ENCODE measurements around the gene IL22RA1.

Gene IL22RA1

DNA sequence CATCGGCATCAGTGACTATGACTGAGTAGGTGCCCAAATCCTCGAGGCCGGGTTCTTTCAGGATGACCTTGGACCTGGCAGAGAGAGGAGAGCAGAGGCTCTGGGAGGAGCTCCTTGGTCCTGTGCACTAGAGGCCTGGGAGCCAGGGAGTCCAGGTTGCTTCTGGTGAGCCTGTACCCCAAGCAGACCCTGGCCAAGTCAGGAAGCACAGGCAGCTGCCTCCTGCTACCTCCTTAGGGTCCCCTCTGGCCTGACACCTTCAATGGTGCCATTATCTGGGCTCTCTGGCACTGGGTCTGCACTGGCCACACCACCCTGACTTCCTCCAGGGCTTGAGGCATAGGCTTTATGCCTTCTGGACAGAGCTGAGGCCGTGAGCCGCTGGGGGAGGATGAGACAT, 68.7 kb downstream of the IL22RA1 start:
- DNase-seq (ENCODE audit: low read depth in 2 of 2), result no peak

DNA sequence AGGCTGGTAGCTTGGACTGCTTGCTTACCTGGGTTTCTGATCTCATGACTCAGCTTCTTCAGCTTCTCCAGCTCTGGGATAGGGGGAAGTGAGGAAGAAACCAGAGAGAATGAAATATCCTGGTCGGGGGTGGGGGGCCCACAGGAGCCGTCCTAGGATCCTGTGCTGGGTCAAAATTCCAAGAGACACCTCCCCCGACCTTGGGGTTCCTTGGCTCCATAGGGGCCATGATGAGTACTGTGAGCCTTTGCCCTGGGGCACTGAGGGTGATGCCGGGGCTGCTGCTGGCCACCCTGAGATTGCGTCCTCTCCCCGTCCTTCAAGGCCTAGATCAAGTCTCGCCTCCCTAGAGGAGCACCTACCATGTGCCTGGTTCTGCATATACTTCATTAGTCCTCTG, 71.0 kb downstream of the IL22RA1 start:
- no peak for DNase-seq (ENCODE audit: low read depth in 2 of 2)

GRCh38 chr1:24070821-24071393, 72.0 kb downstream of the IL22RA1 start:
- peak; percentile 57 to 65 for DNase-seq (ENCODE audit: low read depth in 2 of 2)

- no peak for DNase-seq (ENCODE audit: low read depth in 2 of 2)
Measured at GRCh38 chr1:24069817-24070216, 73.1 kb downstream of the IL22RA1 start.
